Activated T-cell treated with anti-CD3 and anti-CD28 coated beads, Interleukin-2, amount 50 U/mL, for 48 hours (primary cell): ENCODE results near the gene DNAJA3.

Source experiments
- DNase-seq, 2 experiments: peaks; one replicate each; pipeline ENCODE4 v3.0.0-alpha.2; 2020

The DNAJA3 gene

DNA sequence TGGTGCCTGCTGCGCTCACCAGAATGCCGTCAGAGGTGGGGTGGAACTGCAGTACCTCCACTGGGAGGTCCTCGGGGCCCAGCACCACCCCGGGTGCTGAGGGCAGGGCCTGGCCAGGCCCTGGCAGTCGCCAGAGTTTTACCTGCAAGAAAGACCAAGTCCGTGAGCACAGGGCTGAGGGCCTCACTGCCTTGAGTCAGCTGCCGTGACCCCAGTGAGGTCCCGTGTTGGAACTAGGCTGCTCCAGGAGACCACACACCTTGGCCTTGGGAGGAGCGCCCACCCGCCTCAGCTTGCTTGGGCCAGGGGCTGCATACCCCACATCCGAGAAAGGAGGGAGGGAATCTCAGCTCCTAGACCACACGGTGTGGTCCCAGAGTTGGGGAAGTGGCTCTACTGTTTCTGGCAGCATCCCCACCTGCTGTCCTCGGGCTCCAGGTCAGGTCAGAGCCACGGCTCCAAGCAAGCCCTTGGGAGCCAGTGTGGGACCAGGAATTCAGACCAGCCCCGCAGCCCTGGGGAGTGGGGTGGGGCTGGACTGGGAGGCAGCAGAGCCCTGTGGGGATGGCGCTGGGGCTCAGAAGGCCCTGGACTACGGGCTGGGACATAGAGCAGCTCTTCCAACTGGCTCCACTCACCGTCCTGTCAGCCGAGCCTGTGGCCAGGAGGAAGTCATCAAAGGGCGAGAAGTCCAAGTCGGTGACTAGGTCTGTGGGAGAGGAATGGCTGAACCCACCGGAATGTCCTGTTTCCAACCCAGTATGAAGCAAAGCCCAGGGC, 17.9 kb upstream of the DNAJA3 start:
- no peak for DNase-seq

DNA sequence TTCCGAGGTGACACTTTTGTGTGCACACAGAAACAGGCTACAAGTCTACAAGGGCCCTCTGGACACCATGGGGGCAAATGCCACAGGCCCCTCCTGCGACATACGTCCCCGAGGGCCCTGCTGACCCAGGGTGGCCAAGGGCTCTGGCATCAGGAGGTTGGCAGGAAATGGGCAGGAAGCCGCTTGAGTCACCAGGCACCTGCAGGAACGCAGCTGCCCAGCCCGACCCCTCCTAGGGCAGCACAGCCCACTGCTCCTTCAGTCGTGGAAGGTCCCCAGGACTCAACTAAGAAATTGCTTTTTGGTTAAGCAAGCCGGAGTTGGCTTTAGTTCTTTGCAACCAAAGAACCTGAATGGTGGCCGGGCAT, 17.4 kb upstream of the DNAJA3 start:
- DNase-seq = no peak

DNA sequence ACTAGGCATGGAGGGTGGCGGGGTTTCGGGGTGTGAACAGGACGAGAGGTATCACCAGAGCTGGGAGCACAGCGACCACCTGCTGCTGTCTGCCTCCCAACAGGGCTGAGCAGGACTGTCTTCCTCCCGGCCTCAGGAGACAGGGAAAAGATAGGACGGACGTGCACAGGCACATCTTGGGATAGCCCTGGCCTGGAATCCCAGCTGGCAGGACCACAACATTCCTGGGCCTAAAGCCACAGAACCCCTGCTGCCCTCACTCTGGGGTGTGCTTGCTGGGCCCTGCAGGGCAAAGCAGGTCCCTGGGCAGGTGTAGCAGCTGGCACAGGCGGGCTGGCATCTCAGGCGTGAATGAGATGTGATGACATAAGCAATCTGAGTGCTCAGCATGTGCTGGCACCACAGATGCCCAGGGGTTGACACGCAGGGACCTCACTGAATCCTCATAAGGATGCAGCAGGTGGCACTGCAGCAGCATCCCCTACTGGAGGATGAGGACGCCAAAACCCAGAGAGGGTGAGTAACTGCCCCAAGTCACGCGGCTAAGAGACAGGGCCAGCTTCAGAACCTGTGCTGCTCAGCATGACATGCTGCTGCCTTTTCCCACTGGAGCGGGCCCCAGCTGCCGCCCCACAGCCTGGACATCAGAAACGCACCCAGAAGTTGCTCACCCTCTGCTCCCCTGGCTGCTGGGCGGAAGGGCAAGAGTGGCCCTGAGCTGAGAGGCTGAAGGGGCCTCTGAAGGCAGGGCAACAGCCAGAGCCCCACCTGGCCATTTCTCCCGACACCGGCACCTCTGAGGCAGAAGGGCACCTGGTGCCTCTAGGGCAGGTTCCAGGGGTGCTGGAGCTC, 16.4 kb upstream of the DNAJA3 start:
- no peak for DNase-seq

DNA sequence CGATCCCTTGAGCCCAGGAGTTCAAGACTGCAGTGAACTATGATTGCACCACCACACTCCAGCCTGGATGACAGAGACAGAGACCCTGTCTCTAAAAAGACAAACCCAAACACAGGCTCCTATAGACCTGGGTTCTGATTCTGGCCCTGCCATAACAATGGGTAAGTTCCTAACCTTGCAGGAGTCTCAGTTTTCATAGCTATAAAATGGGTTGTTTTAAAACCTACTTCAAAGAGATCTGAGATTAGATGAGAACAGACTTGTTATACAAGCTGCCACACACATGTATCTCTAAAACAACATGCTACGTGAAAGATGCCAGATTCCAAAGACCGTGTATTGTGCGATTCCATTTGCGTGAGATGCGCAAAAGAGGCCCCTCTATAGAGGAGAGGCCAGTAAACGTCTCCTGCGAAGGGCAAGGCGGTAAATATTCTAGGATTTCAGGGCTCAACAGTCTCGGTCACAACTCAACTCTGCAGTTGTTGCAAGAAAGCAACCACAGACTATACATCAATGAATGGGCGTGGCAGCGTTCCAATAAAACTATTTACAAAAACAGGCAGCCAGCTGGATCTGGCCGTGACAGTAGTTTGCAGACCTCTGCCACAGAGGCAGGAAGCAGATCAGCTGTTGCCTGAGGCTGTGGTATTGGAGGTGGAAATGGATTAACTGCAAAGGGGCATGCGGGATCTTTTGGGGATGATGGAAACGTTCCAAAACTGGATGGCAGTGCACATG, 15.2 kb upstream of the DNAJA3 start:
- DNase-seq = no peak

DNA sequence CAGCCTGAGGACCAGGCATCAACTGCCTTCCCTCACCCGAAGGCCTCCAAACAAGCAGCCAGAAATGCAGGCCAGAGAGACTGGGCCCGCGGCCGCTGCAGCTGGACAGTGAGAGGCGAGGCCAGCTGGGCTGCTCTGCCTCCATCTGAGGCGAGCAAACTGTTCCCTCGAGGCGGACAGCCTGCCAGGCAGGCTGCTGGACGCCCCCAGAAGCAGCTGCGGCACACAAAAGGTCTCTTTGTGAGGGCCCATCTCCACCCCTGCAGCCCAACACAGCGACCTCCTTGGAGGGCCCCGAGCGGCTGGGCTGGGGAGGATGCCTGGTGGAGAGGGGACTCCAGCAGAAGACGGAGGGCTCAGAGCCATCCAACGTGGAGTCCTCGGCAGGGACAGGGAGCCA, 14.0 kb upstream of the DNAJA3 start:
- no peak for DNase-seq

DNA sequence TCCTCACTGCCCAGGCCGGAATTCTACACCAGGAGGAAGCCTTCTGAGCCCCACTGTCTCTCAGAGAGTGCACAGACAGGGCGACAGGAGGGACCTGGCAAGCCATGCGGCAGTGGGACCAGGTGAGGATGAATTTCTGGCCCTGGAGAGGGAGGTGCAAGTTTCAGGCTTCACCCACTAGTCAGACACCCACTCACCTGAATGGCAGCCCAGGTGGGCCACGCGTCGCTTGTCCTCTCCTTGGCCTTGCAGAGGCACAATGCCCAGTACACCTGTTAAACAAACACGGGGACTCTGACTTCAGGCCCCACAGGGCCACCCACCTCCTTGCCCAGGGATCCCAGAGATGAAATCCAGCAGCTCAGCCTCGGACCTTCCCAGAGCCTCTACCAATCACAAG, 13.5 kb upstream of the DNAJA3 start:
- no peak for DNase-seq

DNA sequence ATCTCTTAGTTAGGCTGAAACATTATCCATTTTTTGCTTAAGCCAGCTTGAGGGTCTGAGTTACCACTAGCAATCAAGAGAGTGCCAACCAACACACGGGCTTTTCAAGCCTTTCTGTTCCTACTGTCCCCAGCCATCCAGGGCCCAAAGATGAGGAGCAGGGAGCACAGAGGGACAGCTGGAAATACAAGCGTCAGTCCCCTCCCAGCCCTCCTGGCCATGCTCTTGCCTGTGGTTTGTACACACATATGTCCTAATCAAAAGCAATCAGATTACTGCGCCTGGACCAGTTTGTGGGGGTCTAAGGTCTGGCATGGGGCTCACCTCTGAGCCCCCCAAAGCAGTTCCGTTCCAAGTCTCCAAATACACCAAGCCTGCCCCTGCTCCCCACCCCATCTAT, 12.8 kb upstream of the DNAJA3 start:
- DNase-seq = no peak

DNA sequence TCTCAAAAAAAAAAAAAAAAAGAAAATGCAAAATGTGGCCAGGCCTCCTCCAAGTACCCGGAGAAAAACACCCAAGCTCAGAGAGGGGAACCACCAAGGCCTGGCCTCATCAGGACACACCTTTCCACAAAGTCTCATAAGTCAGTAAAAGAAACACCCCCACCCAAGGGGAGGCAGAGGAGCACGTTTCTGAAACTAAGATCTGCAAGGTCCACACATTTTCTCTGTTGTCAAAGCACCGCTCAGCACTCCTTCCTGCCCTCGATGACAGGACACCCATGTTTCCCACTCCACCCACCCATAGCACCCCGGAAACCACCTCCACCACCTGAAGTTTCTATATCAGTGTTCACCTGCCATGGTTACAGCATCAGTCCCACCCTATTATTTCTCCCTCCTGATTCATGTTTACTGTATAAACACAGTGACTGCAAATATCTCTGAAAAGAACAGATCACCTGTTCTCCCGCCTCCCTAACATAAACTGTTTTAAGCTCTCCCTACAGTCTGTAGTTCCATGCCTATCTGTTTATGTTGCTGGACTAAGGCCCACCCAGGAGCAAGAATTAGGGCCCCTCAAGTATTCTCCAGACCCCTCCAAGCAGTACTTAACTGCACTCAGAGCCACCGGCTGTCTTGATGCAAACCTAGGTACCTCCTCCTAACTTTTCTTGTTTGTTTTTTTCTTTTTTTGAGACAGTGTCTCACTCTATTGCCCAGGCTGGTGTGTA, 11.3 kb upstream of the DNAJA3 start:
- peak; percentile 87 for DNase-seq

DNA sequence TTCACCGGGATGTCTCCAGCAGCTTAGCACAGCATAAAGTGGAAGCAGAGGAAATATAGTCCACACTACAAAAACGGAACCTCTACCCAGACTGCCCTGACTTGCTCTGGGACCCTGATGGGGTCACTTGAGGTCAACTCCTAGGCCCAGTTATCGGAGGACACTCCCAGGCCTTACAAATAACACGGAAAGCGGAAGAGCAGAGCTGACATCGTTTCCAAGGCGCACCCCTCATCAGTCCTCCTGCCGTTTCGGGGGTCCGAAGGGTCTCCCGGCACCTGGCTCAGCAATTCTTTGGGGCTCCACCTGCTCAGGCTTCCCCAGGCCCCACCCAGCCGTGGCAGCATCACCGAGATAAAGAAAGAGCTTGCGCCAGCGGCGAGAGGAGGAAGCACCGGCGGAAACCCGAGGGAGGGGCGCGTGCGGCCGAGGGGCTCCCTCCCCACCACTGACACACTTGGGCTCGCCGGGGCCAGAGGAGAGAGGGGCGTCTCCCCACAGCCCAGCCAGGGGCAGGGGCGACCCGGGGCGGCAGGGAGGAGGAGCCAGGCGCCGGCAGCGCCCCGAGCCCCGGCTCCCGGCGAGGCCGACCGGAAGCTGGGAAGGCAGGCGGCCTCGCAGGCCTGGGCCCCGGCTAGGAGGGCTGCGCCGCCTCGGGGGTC, 10.0 kb upstream of the DNAJA3 start:
- DNase-seq = peak; percentile 72 to 76

DNA sequence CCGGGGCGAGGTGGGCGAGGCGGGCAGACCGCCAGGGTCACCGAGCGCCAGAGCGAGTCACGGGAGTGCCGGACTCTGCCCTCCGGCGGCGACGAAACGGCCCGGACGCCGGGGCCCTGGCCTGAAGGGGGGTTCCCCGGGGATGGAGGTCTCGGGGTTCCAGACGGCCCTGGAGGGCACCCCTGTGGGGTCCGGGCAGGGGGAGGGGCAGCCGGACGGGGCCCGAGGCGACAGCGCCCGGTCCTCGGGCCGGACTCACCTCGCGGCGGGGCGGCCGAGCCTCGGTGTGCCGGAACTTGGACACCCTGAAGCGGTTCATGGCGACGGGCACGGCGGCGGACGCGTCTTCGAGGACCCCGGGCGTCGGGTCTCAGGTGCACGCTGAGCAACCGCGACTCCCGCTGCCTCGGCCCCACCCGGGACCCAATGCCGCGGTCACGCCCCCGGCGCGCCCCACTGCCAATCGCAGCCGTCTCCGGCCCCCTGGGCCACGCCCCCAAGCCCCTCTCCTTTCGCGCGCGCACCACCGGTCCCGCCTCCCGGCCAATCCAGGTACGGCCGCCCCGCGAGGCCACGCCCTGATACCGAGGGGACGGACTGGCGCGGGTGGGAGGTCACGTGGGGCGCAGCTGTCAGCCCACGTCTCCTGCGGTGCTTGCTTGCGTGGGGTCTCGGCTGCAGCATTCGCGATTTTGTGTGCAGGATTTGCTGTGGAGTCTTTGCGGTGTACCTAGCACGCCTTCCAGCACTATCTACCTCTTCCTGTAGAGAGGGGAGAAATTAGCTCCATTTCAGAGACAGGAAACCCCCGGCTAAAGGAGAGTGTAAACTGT, 9.3 kb upstream of the DNAJA3 start, which contains the start of gene CORO7:
Gene CORO7 (minus strand): TSS at position 397 of the 833 bp plus-strand sequence. CDS start 78 bp downstream, at position 319.
- peak; percentile 99 for DNase-seq

DNA sequence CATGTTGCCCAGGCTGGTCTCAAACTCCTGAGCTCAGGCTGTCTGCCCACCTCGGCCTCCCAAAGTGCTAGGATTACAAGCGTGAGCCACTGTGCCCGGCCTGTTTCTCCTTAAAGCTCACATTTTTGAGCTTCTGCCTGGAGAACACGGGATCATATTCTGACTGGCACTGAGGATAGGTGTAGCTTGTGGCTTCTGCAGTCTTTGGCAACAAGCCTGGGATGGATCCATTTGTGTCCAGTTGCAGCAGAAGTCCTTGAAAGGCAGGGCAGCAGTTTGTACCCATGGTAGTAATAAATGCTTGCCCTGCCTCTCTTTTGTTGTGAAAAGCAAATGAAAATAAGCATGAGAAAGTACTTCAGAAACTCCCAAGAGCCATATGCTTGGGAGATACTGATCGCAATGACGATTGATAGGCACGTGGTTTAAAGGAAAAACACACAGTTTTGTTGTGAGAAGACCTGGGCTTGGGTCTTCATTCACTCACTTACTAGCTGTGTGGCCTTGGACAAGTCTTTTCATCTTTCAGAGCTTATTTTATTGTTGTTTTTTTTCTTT, 6.2 kb upstream of the DNAJA3 start:
- no peak for DNase-seq

DNA sequence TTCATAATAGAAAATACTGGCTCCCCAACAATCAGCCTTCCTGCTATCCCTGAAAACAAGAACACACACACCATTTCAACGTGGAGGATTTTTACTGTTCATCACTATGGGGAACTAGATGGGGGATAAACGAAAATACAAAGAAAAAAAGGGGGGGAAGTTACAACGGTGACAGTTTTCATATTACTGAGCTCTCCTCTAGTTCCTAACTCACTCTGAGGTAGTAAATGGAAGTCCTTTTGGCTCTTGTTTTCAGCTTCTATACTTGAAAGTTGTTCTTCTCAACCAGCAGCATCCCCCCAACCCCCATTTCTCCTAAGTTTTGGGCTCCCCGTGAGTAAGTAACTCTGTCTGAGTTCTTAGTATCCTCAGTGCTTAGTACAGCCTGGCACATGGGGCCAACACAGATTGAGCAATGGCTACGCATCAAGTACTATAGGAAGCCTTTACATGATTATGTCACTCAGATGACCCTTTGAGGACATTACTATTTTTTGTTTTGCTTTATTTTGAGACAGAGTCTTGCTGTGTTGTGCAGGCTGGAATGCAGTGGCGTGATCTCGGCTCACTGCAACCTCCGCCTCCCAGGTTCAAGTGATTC, 5.1 kb upstream of the DNAJA3 start:
- DNase-seq = no peak

DNA sequence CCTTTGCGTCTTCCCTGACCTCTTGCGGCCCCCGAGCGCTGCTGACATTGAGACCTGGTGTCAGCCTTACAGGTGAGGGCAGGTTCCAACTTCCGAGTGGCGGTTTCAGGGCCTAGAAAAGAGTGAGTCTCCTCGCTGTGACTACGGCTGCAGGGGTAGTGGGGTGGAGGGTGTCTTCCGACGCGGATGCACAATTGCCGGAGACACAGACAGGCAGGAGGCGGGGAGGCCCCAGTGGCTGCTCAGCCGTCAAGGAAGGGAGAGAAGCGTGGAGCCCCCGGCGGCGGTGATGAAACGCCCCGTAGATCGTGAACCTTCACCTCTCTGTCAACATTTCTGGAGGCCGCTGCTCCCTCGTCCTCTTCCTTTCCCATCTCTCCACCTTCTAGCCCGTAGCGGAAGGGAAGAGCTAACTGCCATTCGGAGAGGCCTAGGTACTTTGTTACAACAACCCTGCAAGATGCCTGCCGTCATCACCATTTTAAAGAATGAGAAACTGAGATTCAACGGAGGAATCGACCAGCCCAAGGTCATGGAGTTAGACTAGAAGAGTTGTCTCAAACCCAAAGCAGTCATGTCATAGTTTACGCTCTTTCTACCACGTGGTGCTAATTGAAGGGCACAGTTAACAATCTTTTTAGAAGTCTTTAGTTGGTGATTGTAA, 485 bp downstream of the DNAJA3 start:
- DNase-seq = no peak

DNA sequence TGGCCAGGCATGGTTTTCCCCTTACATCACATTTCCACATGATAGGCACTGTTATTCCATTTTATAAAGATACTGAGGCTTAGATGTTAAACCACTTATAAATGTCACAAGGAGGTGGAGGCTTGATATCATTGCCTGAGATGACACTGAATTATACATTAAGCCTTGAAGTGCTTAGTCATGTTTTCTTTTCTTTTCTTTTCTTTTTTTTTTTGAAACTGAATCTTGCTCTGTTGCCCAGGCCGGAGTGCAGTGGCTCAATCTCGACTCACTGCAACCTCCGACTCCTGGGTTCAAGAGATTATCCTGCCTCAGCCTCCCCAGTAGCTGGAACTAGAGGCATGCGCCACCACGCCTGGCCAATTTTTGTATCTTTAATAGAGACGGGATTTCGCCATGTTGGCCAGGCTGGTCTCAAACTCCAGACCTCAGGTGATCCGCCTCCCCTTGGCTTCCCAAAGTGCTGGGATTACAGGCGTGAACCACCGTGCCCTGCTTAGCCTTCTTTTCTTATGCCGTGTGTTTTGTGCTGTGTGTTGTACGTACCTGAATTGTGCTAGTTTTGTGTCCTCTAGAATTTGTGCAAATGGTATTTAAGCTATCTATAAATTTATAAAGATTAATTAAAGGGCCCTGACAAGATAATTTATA, 1.2 kb downstream of the DNAJA3 start:
- DNase-seq = no peak

DNA sequence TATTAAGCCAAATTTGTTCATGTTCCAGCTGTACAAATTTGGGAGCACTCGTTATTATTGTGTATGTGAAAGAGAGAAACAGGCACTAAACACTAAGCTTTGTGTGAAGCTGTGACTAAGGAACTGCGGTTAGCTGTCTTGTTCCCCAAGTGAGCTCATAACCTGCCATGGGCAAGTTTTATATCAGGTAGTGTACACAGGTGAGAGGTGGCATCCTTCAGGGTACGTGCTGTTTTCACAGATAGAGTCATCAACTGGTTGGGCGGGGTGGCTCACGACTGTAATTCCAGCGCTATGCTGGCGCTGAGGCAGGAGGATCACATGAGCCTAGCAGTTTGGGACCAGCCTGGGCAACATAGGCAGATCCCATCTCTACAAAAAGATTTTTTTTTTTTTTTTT, 2.8 kb downstream of the DNAJA3 start:
- DNase-seq = no peak

DNA sequence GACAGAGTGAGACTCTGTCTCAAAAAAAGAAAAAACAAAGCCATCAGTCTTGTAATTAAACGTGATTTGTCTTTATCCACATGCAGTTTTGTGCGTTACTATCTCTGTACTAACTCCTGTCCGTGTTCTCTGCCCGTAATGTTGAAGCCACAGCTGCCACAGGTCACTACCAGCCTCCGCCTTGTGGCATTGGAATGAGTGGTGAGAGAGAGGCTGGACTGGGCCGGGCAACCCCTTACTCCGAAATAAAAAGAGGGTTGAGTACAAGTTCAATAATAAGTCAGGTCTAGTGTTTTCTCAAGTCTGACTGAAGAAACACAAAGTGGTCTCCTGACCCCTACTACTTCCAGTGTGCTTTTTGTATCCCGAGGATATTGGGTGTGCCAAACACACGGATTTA, 5.4 kb downstream of the DNAJA3 start:
- DNase-seq = no peak

DNA sequence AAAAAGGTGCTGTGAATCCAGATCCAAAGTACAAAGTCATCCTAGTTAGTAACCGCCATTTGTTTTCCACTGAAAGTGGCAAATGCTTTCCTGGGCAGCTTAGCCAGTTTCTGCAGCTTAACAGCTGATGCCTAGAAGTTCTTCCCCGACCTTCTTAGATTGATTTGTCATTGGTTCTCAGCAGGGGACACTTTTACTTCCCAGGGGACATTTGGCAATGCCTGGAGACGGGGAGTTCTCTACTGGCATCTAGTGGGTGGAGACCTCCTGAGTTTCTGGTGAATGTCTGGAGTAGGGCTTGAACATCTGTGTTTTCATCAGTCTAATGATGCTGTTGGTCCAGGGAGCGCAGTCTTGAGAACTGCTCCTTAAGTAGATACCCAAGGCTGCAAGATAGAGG, 7.6 kb downstream of the DNAJA3 start:
- DNase-seq = no peak

DNA sequence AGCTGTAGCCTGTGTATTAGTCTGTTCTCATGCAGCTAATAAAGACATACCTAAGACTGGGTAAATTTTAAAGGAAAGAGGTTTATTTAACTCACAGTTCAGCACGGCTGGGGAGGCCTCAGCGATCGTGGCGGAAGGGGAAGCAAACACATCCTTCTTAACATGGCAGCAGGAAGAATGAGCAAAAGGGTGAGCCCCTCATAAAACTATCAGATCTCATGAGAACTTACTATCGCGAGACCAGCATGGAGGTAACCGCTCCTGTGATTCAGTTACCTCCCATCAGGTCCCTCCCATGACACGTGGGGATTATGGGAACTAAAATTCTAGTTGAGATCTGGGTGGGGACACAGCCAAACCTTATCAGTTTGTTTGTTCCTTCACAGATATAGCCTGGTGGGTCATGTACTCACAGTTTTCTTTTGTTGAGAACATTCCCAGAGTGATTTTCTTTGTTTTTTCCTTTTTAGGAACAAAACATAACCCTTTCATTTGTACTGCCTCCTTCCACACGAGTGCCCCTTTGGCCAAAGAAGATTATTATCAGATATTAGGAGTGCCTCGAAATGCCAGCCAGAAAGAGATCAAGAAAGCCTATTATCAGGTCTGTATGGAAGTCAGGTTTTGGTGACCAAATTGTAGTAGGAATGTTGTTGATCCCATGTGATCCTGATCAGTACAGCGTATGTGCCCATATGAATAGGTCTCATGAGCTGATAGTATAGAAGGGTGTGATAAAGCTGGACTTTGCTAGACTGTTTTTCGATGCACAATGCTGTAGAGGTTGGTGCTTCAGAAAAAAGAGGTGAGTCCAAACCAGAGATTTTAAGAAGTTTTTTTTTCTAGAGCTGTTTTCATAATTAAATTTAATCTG, 8.5 kb downstream of the DNAJA3 start:
- no peak for DNase-seq
